Endodermal cell (in vitro differentiated cells): ENCODE results near the gene GALNT18. TPM values are rescaled to one million over a fixed set of nuclear protein-coding genes. Genes with fewer than 3 reads are reported as not detected.

Source experiments
- DNase-seq: peaks from one replicate; pipeline ENCODE4 v3.0.0-alpha.2; 2017
- H3K27ac ChIP-seq: 2 replicates; pipeline ENCODE4 v1.5.1; 2013; ENCODE audit warnings: mild to moderate bottlenecking, low read depth, low read length, moderate library complexity
- H3K27me3 ChIP-seq: 2 replicates; pipeline ENCODE4 v1.6.1; 2013; ENCODE audit warnings: mild to moderate bottlenecking, low read length, moderate library complexity; ENCODE audit not compliant: insufficient read depth, control insufficient read depth, poor library complexity, severe bottlenecking
- H3K36me3 ChIP-seq: 2 replicates; pipeline ENCODE4 v1.7.0; 2013; ENCODE audit warnings: mild to moderate bottlenecking, low read length, moderate library complexity; ENCODE audit not compliant: control insufficient read depth, insufficient read depth
- H3K4me1 ChIP-seq: one replicate; pipeline ENCODE4 v1.7.0; 2013; ENCODE audit warnings: low read length; ENCODE audit not compliant: control insufficient read depth, insufficient read depth
- H3K4me3 ChIP-seq: 2 replicates; pipeline ENCODE4 v1.5.1; 2013; ENCODE audit warnings: mild to moderate bottlenecking, low read length, moderate library complexity
- H3K9ac ChIP-seq: 2 replicates; pipeline ENCODE4 v1.6.1; 2013; ENCODE audit warnings: mild to moderate bottlenecking, low read length, moderate library complexity; ENCODE audit not compliant: poor library complexity, severe bottlenecking; ENCODE audit errors: extremely low read depth
- H3K9me3 ChIP-seq: 2 replicates; pipeline ENCODE4 v1.6.1; 2013; ENCODE audit warnings: mild to moderate bottlenecking, low read length, moderate library complexity; ENCODE audit not compliant: control insufficient read depth
- H3K27ac Mint-ChIP-seq: 2 replicates; pipeline ENCODE4 v1.8.0; 2020; ENCODE audit warnings: mixed read lengths
- H3K27me3 Mint-ChIP-seq: 2 replicates; pipeline ENCODE4 v1.8.0; 2021; ENCODE audit warnings: mild to moderate bottlenecking, mixed read lengths; ENCODE audit not compliant: insufficient read depth
- H3K36me3 Mint-ChIP-seq: 2 replicates; pipeline ENCODE4 v1.8.0; 2020; ENCODE audit warnings: low read depth, mixed read lengths
- H3K4me1 Mint-ChIP-seq: 2 replicates; pipeline ENCODE4 v1.8.0; 2020; ENCODE audit warnings: mixed read lengths
- H3K4me3 Mint-ChIP-seq: 2 replicates; pipeline ENCODE4 v1.8.0; 2020; ENCODE audit warnings: mild to moderate bottlenecking, moderate library complexity, mixed read lengths
- H3K9me3 Mint-ChIP-seq: 2 replicates; pipeline ENCODE4 v1.8.0; 2020; ENCODE audit warnings: mild to moderate bottlenecking, mixed read lengths
- CTCF ChIP-seq: fragments of 200-600 bp; sonication (generic); conservative IDR thresholded peaks from 2 replicates; pipeline ENCODE4 v1.5.0; 2021; ENCODE audit warnings: antibody characterized with exemption, mild to moderate bottlenecking
- WGBS, 2 experiments: methylation state at CpG; one replicate each; pipeline versions ENCODE4 v1.1.5 to v1.1.7; 2013; ENCODE audit warnings: missing lambda C conversion rate in 2 of 2, mixed read lengths in 1 of 2; ENCODE audit not compliant: insufficient coverage in 1 of 2, insufficient read length in 1 of 2; 5-methylcytosine and 5-hydroxymethylcytosine counted together
- total RNA-seq, 2 donors: library from RNA; stranded (reverse); fragmentation: NEBNext Ultra II Directional in 1 of 2; extraction: Animal tissue kit (Norgen Biotek cat#: 25700) in 1 of 2; gene quantifications; 2 replicates in 1 of 2; 3 replicates in 1 of 2; pipeline ENCODE4 v1.2.1, GENCODE V29; 2021

GALNT18 gene
- total RNA-seq, 2 donors from 2014 or later, result 5.1 to 9.9 TPM

GRCh38 chr11:11463405-11463804 is 158.4 kb downstream of the GALNT18 start:
- Histone ChIP-seq H3K4me1 (no peaks in the 10 kb centered on the region), H3K27ac (no peak overlapping the region), H3K9ac (no peak overlapping the region), H3K27me3 (no peaks in the 10 kb centered on the region), H3K4me3 (no peak overlapping the region), H3K9me3 (no peaks in the 10 kb centered on the region), H3K36me3 (no peaks in the 10 kb centered on the region)
- H3K27me3 Mint-ChIP-seq, result peaks cover 1% of the 10 kb centered on the region
- no peak for DNase-seq
- no peaks in the 10 kb centered on the region for H3K4me1 Mint-ChIP-seq
- H3K27ac Mint-ChIP-seq, result no peak overlapping the region
- no peak overlapping the region for H3K4me3 Mint-ChIP-seq
- WGBS, 2 experiments, result 80 to 85% methylated on average over 10 of the region's 10 CpGs
- TF ChIP-seq CTCF, result no peak
- no peaks in the 10 kb centered on the region for H3K36me3 Mint-ChIP-seq
- H3K9me3 Mint-ChIP-seq, result no peaks in the 10 kb centered on the region

- no peaks in the 10 kb centered on the region for H3K36me3 ChIP-seq
- H3K4me3 ChIP-seq, result no peak overlapping the region
- no peaks in the 10 kb centered on the region for H3K27me3 ChIP-seq
- H3K4me1 ChIP-seq, result no peaks in the 10 kb centered on the region
- Mint-ChIP-seq H3K36me3 (no peaks in the 10 kb centered on the region), H3K27ac (no peak overlapping the region), H3K4me3 (no peak overlapping the region), H3K9me3 (no peaks in the 10 kb centered on the region), H3K27me3 (peaks cover 1% of the 10 kb centered on the region), H3K4me1 (no peaks in the 10 kb centered on the region)
- no peak overlapping the region for H3K27ac ChIP-seq
- H3K9me3 ChIP-seq, result no peaks in the 10 kb centered on the region
- 96 to 100% methylated on average over 1 to 10 of the region's 10 CpGs for WGBS, 2 experiments
- DNase-seq, result no peak
- H3K9ac ChIP-seq, result no peak overlapping the region
- no peak for TF ChIP-seq CTCF
Measured at GRCh38 chr11:11461473-11461872, 160.3 kb downstream of the GALNT18 start.

- 88 to 94% methylated on average over 2 to 3 of the region's 3 CpGs for WGBS, 2 experiments
- H3K9ac ChIP-seq, result no peak overlapping the region
- H3K27me3 ChIP-seq, result no peaks in the 10 kb centered on the region
- DNase-seq, result no peak
- no peaks in the 10 kb centered on the region for H3K36me3 ChIP-seq
- H3K4me1 Mint-ChIP-seq, result peaks cover 9% of the 10 kb centered on the region
- H3K4me3 Mint-ChIP-seq, result no peak overlapping the region
- no peaks in the 10 kb centered on the region for H3K4me1 ChIP-seq
- no peak overlapping the region for H3K4me3 ChIP-seq
- no peak overlapping the region for H3K27ac ChIP-seq
- H3K9me3 Mint-ChIP-seq, result no peaks in the 10 kb centered on the region
- no peak for TF ChIP-seq CTCF
- no peaks in the 10 kb centered on the region for H3K36me3 Mint-ChIP-seq
- peaks cover 1% of the 10 kb centered on the region for H3K27me3 Mint-ChIP-seq
- no peak overlapping the region for H3K27ac Mint-ChIP-seq
- H3K9me3 ChIP-seq, result no peaks in the 10 kb centered on the region
Measured at GRCh38 chr11:11459578-11459977, 162.2 kb downstream of the GALNT18 start.
